SK-N-SH (cell line): ENCODE measurements around the gene TCP11L2. TPM values are rescaled to one million over a fixed set of nuclear protein-coding genes. Genes with fewer than 3 reads are reported as not detected.

Experiments
- CTCF ChIA-PET: fragments of 300-600, 350-600 bp; formaldehyde crosslinking; extraction: SDS; loops from one replicate; lab custom pipeline; 2021; lab: Yijun Ruan, JAX
- POLR2A ChIA-PET: fragments of 350-600 bp; sonication (Branson Sonifier 250); formaldehyde crosslinking; extraction: SDS; loops from one replicate; lab custom pipeline; 2020; ENCODE audit warnings: antibody characterized with exemption, inconsistent platforms; lab: Yijun Ruan, JAX
- DNase-seq: peaks from one replicate; pipeline ENCODE4 v3.0.0; 2012
- H2AFZ ChIP-seq: fragments of 200-600 bp; sonication (generic); 2 replicates; pipeline ENCODE4 v1.8.1; 2016; ENCODE audit warnings: antibody characterized with exemption, mild to moderate bottlenecking, low read depth
- H3F3A ChIP-seq: fragments of 200-600 bp; sonication (generic); replicated peaks from 2 replicates; pipeline ENCODE3; 2016; ENCODE audit warnings: antibody characterized with exemption, mild to moderate bottlenecking; ENCODE audit not compliant: insufficient read depth
- H3K27ac ChIP-seq, 2 experiments: fragments of 200-500 bp in 1 of 2; fragments of 200-600 bp in 1 of 2; sonication (Bioruptor generic) in 1 of 2; sonication (generic), shearing (Covaris generic) in 1 of 2; 2 replicates each; pipeline versions ENCODE4 v1.5.1 to v1.6.1; 2014 to 2016; ENCODE audit warnings: low read depth in 2 of 2, inconsistent platforms in 1 of 2, low read length in 1 of 2, mild to moderate bottlenecking in 1 of 2, mixed read lengths in 1 of 2
- H3K27me3 ChIP-seq: fragments of 200-600 bp; sonication (generic), shearing (Covaris generic); 2 replicates; pipeline ENCODE4 v1.6.1; 2016; ENCODE audit warnings: mixed run types; ENCODE audit not compliant: insufficient read depth
- H3K36me3 ChIP-seq, 2 experiments: fragments of 200-500 bp in 1 of 2; fragments of 200-600 bp in 1 of 2; sonication (Bioruptor generic) in 1 of 2; sonication (generic) in 1 of 2; replicated peaks in 1 of 2; 2 replicates each; pipeline versions ENCODE3 to v1.5.1; 2014 to 2016; ENCODE audit warnings: low read length in 1 of 2, mild to moderate bottlenecking in 1 of 2; ENCODE audit not compliant: insufficient read depth in 2 of 2, control insufficient read depth in 1 of 2
- H3K4me1 ChIP-seq, 2 experiments: fragments of 200-500 bp in 1 of 2; fragments of 200-600 bp in 1 of 2; sonication (Bioruptor generic) in 1 of 2; sonication (generic), shearing (Covaris generic) in 1 of 2; 2 replicates each; pipeline versions ENCODE4 v1.5.1 to v1.6.1; 2014 to 2016; ENCODE audit warnings: low read depth in 1 of 2, low read length in 1 of 2, mixed run types in 1 of 2; ENCODE audit not compliant: insufficient read depth in 2 of 2, control insufficient read depth in 1 of 2
- H3K4me2 ChIP-seq: fragments of 200-600 bp; sonication (generic), shearing (Covaris generic); 2 replicates; pipeline ENCODE4 v1.6.1; 2017; ENCODE audit warnings: mixed run types
- H3K4me3 ChIP-seq, 2 experiments: fragments of 200-500 bp in 1 of 2; fragments of 200-600 bp in 1 of 2; sonication (Bioruptor generic) in 1 of 2; sonication (generic), shearing (Covaris generic) in 1 of 2; 2 replicates each; pipeline versions ENCODE4 v1.5.1 to v1.8.1; 2014 to 2016; ENCODE audit warnings: low read depth in 2 of 2, inconsistent platforms in 1 of 2, low read length in 1 of 2, mild to moderate bottlenecking in 1 of 2, mixed read lengths in 1 of 2, moderate library complexity in 1 of 2
- H3K79me2 ChIP-seq: fragments of 200-600 bp; sonication (generic); 2 replicates; pipeline ENCODE4 v1.8.1; 2017; ENCODE audit warnings: mild to moderate bottlenecking; ENCODE audit not compliant: insufficient read depth
- H3K9ac ChIP-seq: fragments of 200-600 bp; sonication (generic); 2 replicates; pipeline ENCODE4 v1.6.1; 2017; ENCODE audit warnings: mixed run types
- H3K9me2 ChIP-seq: fragments of 200-600 bp; sonication (generic); 2 replicates; pipeline ENCODE4 v1.6.1; 2017; ENCODE audit warnings: mixed run types
- H3K9me3 ChIP-seq: fragments of 200-600 bp; sonication (generic); 2 replicates; pipeline ENCODE4 v1.6.1; 2017; ENCODE audit warnings: mixed run types, mild to moderate bottlenecking, moderate library complexity
- H4K20me1 ChIP-seq: fragments of 200-600 bp; sonication (generic); 2 replicates; pipeline ENCODE4 v1.6.1; 2017; ENCODE audit warnings: mild to moderate bottlenecking, mixed run types; ENCODE audit not compliant: insufficient read depth
- CHD2 ChIP-seq: fragments of 150-350 bp; IDR thresholded peaks from 2 replicates; pipeline ENCODE4 v1.6.1; 2018; ENCODE audit warnings: low read length; ENCODE audit not compliant: partially characterized antibody
- CTCF ChIP-seq: fragments of 200-600 bp; sonication (generic); IDR thresholded peaks from 2 replicates; pipeline ENCODE4 v1.6.1; 2017; ENCODE audit warnings: antibody characterized with exemption, mild to moderate bottlenecking, moderate library complexity
- EP300 ChIP-seq, 2 experiments: IDR thresholded peaks; 2 replicates each; pipeline versions ENCODE4 v1.4.0 to v1.6.1; 2012; ENCODE audit warnings: borderline replicate concordance in 1 of 2, low read depth in 1 of 2, low read length in 1 of 2
- EZH2phosphoT487 ChIP-seq: fragments of 200-600 bp; sonication (generic); IDR thresholded peaks from 2 replicates; pipeline ENCODE4 v1.6.1; 2017; ENCODE audit warnings: low read depth, mixed run types, mild to moderate bottlenecking, antibody characterized with exemption, moderate library complexity, borderline replicate concordance
- IRF3 ChIP-seq: fragments of 150-350 bp; IDR thresholded peaks from 2 replicates; pipeline ENCODE4 v1.6.1; 2016; ENCODE audit warnings: mild to moderate bottlenecking, low read depth, low read length
- MEF2A ChIP-seq: IDR thresholded peaks from 2 replicates; pipeline ENCODE4 v1.4.0; 2012; ENCODE audit warnings: low read depth, borderline replicate concordance
- PBX3 ChIP-seq: IDR thresholded peaks from 2 replicates; pipeline ENCODE4; 2012
- RXRA ChIP-seq: IDR thresholded peaks from 2 replicates; pipeline ENCODE4 v1.4.0; 2012; ENCODE audit warnings: low read depth, mild to moderate bottlenecking, borderline replicate concordance
- SIN3A ChIP-seq: IDR thresholded peaks from 2 replicates; pipeline ENCODE4 v1.6.1; 2012; ENCODE audit warnings: low read depth, mild to moderate bottlenecking, low read length, moderate library complexity, borderline replicate concordance
- TAF1 ChIP-seq: IDR thresholded peaks from 2 replicates; pipeline ENCODE4 v1.6.1; 2012; ENCODE audit warnings: low read depth, mild to moderate bottlenecking, low read length, moderate library complexity, borderline replicate concordance
- YY1 ChIP-seq: IDR thresholded peaks from 2 replicates; pipeline ENCODE4 v1.4.0; 2012; ENCODE audit warnings: low read depth, mild to moderate bottlenecking
- ZBTB33 ChIP-seq: IDR thresholded peaks from 2 replicates; pipeline ENCODE4 v1.4.0; 2012; ENCODE audit warnings: low read depth, borderline replicate concordance
- WGBS: methylation state at CpG from one replicate; pipeline ENCODE4 v1.1.6; 2017; ENCODE audit warnings: low lambda C conversion rate; 5-methylcytosine and 5-hydroxymethylcytosine counted together
- polyA plus RNA-seq, 3 experiments: library from polyadenylated mRNA; depleted of rRNA; stranded (reverse); fragments of >200 nt; gene quantifications; 2 replicates each; pipeline ENCODE4 v1.2.3, GENCODE V29; 2012

TCP11L2 gene
- polyA plus RNA-seq, 1 of the 3 experiments (the other 2 are of a cell fraction), result 4.0 TPM

GRCh38 chr12:106258226-106258625 lies 44.3 kb upstream of the TCP11L2 start:
- Histone ChIP-seq H3K4me1 (no peaks in the 10 kb centered on the region), H3K4me2 (no peak overlapping the region), H2AFZ (no peak overlapping the region), H3K9me2 (no peaks in the 10 kb centered on the region), H3K4me3 (no peak overlapping the region), H3K27ac (no peak overlapping the region), H3K27me3 (no peaks in the 10 kb centered on the region), H3K9me3 (no peaks in the 10 kb centered on the region), H3F3A (no peaks in the 10 kb centered on the region), H3K79me2 (no peaks in the 10 kb centered on the region), H3K36me3 (no peaks in the 10 kb centered on the region), H4K20me1 (no peaks in the 10 kb centered on the region), H3K9ac (no peak overlapping the region)
- POLR2A ChIA-PET, result interaction anchor here (1.6 kb wide), 1 partner anchor 10 kb away, joined by 5 read pairs; the partner anchor contains the start of gene CKAP4
- TF ChIP-seq ZBTB33 (no peak), YY1 (no peak), TAF1 (no peak), CHD2 (no peak), SIN3A (no peak), CTCF (no peak), MEF2A (no peak), RXRA (no peak), PBX3 (no peak)
- CTCF ChIA-PET, result interaction anchor here (1.0 to 1.2 kb wide), 2 partner anchors 11 kb away, joined by 3 read pairs; no protein-coding TSS in a partner anchor
- 40% methylated on average over 4 of the region's 4 CpGs for WGBS
- no peak for DNase-seq

GRCh38 chr12:106258935-106259334 lies 43.6 kb upstream of the TCP11L2 start:
- no peaks in the 10 kb centered on the region for H3K79me2 ChIP-seq
- POLR2A ChIA-PET, result interaction anchor here (1.6 kb wide), 1 partner anchor 11 kb away, joined by 5 read pairs; the partner anchor contains the start of gene CKAP4
- no peaks in the 10 kb centered on the region for H3K9me3 ChIP-seq
- H3K4me1 ChIP-seq, result no peaks in the 10 kb centered on the region
- H3K27me3 ChIP-seq, result no peaks in the 10 kb centered on the region
- H3K9me2 ChIP-seq, result no peaks in the 10 kb centered on the region
- no peak overlapping the region for H3K9ac ChIP-seq
- WGBS, result 11% methylated on average over 1 of the region's 1 CpG
- DNase-seq, result no peak
- H3K4me2 ChIP-seq, result no peak overlapping the region
- no peaks in the 10 kb centered on the region for H3F3A ChIP-seq
- H3K27ac ChIP-seq, result no peak overlapping the region
- no peak for TF ChIP-seq IRF3
- TF ChIP-seq ZBTB33, result no peak
- TF ChIP-seq EP300 (IDR thresholded peaks at IDR 0.05; ENCODE audit: borderline replicate concordance in 1 of 2, low read depth in 1 of 2, low read length in 1 of 2), result no peak
- no peak for TF ChIP-seq MEF2A
- no peak for TF ChIP-seq EZH2phosphoT487
- H3K36me3 ChIP-seq, result no peaks in the 10 kb centered on the region
- H2AFZ ChIP-seq, result no peak overlapping the region
- no peaks in the 10 kb centered on the region for H4K20me1 ChIP-seq
- CTCF ChIA-PET, result interaction anchor here (1.0 to 1.2 kb wide), 2 partner anchors 11 to 12 kb away, joined by 3 read pairs; no protein-coding TSS in a partner anchor
- no peak overlapping the region for H3K4me3 ChIP-seq
